Heart right ventricle (tissue), 16 donors: ENCODE data around the gene GIT1. TPM values are rescaled to one million over a fixed set of nuclear protein-coding genes. Genes with fewer than 3 reads are reported as not detected.

ENCODE experiments used
- ATAC-seq, 8 donors: fragments of 200-7000 bp; cut with Tn5 transposase; one replicate each; pipeline ENCODE4 v1.9.1; 2020; ENCODE audit warnings: mild to moderate bottlenecking in 8 of 8, moderate library complexity in 8 of 8, moderate number of reproducible peaks in 1 of 8
- DNase-seq, 2 donors: peaks; one replicate each; pipeline ENCODE4 v3.0.0-alpha.2; 2020
- H3K27ac ChIP-seq, 10 donors: fragments of 200-600 bp; sonication (generic) in 2 of 10; one replicate each; pipeline versions ENCODE4 v1.5.0 to v1.8.0; 2020 to 2022; ENCODE audit warnings: mild to moderate bottlenecking in 3 of 10
- H3K27me3 ChIP-seq, 7 donors: fragments of 200-600 bp; one replicate each; pipeline ENCODE4 v1.8.0; 2021 to 2022; ENCODE audit warnings: mild to moderate bottlenecking in 2 of 7
- H3K36me3 ChIP-seq, 9 donors: fragments of 200-600 bp; sonication (generic) in 1 of 9; one replicate each; pipeline versions ENCODE4 v1.5.0 to v1.8.0; 2020 to 2022; ENCODE audit warnings: mild to moderate bottlenecking in 2 of 9
- H3K4me1 ChIP-seq, 9 donors: fragments of 200-600 bp; sonication (generic) in 1 of 9; one replicate each; pipeline versions ENCODE4 v1.5.0 to v1.8.0; 2020 to 2022; ENCODE audit warnings: mild to moderate bottlenecking in 4 of 9
- H3K4me3 ChIP-seq, 10 donors: fragments of 200-600 bp; sonication (generic) in 2 of 10; one replicate each; pipeline versions ENCODE4 v1.5.0 to v1.8.0; 2020 to 2022; ENCODE audit warnings: mild to moderate bottlenecking in 7 of 10, moderate library complexity in 2 of 10
- H3K9me3 ChIP-seq, 11 donors: fragments of 200-600 bp in 10 of 11; sonication (generic) in 2 of 11; one replicate each; pipeline versions ENCODE4 v1.5.0 to v1.8.0; 2013 to 2022; ENCODE audit warnings: mild to moderate bottlenecking in 2 of 11, control low read depth in 1 of 11, moderate library complexity in 1 of 11
- CTCF ChIP-seq, 9 donors: fragments of 200-600 bp; sonication (generic) in 2 of 9; IDR thresholded peaks; one replicate each; pipeline versions ENCODE4 v1.5.0 to v1.8.0; 2021 to 2022; ENCODE audit warnings: antibody characterized with exemption in 9 of 9, mild to moderate bottlenecking in 5 of 9, moderate library complexity in 1 of 9
- WGBS, 2 donors: extraction: QIAGEN DNeasy Blood & Tissue Kit; methylation state at CpG; one replicate each; pipeline ENCODE4 v1.1.7; 2013; ENCODE audit warnings: inconsistent platforms in 1 of 2; 5-methylcytosine and 5-hydroxymethylcytosine counted together
- intact Hi-C, 10 donors: fragments of 100-400 bp; cut with DNase I; formaldehyde crosslinking; loops; one replicate each; pipeline versions ENCODE4 v1.11.1 to v1.14.2; 2022
- polyA plus RNA-seq, 2 donors: library from polyadenylated mRNA; stranded (reverse); fragments of 200-250 nt; gene quantifications; one replicate each; pipeline ENCODE4 v1.2.3, GENCODE V29; 2013
- total RNA-seq, 10 donors: library from RNA; stranded (reverse); fragmentation: NEBNext Ultra II Directional in 3 of 10; extraction: Animal tissue kit (Norgen Biotek cat#: 25700) in 3 of 10; gene quantifications; one replicate each; pipeline versions ENCODE4 v1.2.1 to v1.2.4, GENCODE V29; 2021 to 2023
- donor health status: Arrhythmogenic right ventricular cardiomyopathy.
- donor health status: ischemic (EF 13 %, LVEDD 7.1; RV severe dilation, severe dysfunction).
- donor health status: healthy with polysubstance abuse.
- donor health status: DM: no; HTN: yes; CAD: no.
- donor health status: DM: no; HTN: no; CAD: no.
- donor health status: ischemic (EF 25% LVEDD 6.9; RV normal size, moderate dysfunction).
- donor health status: ischemic (EF 25% LVEDD 5.7; RV mildly dilated, moderate dysfunction).
- donor health status: healthy.
- donor health status: DM: yes; HTN: yes; CAD: no.
- donor health status: Ischemic cardiomyopathy.
- donor health status: ischemic (EF 35%, LVEDD 5.7; RV mildly dilated, moderate dysfunction).
- donor health status: nonischemic (EF 11% LVEDD 7.7; RV severe dilation, severe dysfunction).
- donor health status: DM: yes; HTN: yes; CAD: no.
- donor health status: PGD.
- donor health status: ischemic (EF 29% LVEDD 5.4; RV normal size, mild dysfunction).
- donor health status: nonischemic (EF 23%, LVEDD 6.1; RV moderate dilation, normal function).

GIT1 gene
- total and polyA plus RNA-seq, 12 donors = 20.6 to 35.4 (median 28.9) TPM

GRCh38 chr17:29579866-29580771 is 9.3 kb downstream of the GIT1 start:
- Histone ChIP-seq H3K27me3 (no peaks in the 10 kb centered on the region), H3K9me3 (no peaks in the 10 kb centered on the region), H3K4me3 (no peak overlapping the region), H3K27ac (peak overlapping the region in 3 of 10 donors; percentile 23 to 34 (median 24)), H3K4me1 (peaks cover 0 to 47% (median 24%) of the 10 kb centered on the region in 9 donors), H3K36me3 (peaks cover 8 to 86% (median 41%) of the 10 kb centered on the region in 9 donors)
- peak; percentile 81 to 87 for DNase-seq
- TF ChIP-seq CTCF (IDR thresholded peaks at IDR 0.05) = peak; percentile 85 to 93 (median 91)
- ATAC-seq = peak; percentile 62 to 81 (median 73)
- intact Hi-C loops = loop anchor here in 6 of 10 donors (1.0 to 10.0 kb wide), 5 partner anchors 11 to 512 kb away; partner anchors contain the start of gene CORO6 (in 1 of the 6)
- WGBS, 2 donors = 63 to 64% methylated on average over 15 of the region's 15 CpGs

- ATAC-seq (no peak), DNase-seq (no peak)
- H3K9me3 ChIP-seq = no peaks in the 10 kb centered on the region
- peaks cover 8 to 98% (median 52%) of the 10 kb centered on the region in 9 donors for H3K36me3 ChIP-seq
- intact Hi-C loops = loop anchor here in 2 of 10 donors (5.0 to 10.0 kb wide), 2 partner anchors 33 to 46 kb away; partner anchors contain the start of gene CORO6 (in 1 of the 2)
- H3K27ac ChIP-seq = no peak overlapping the region
- no peak for TF ChIP-seq CTCF (IDR thresholded peaks at IDR 0.05)
- H3K27me3 ChIP-seq = no peaks in the 10 kb centered on the region
- no peak overlapping the region for H3K4me3 ChIP-seq
- WGBS, 2 donors = 93 to 94% methylated on average over 14 of the region's 14 CpGs
- H3K4me1 ChIP-seq = peaks cover 0 to 35% (median 12%) of the 10 kb centered on the region in 9 donors
Measured at GRCh38 chr17:29578626-29579485, 10.6 kb downstream of the GIT1 start.

GRCh38 chr17:29577385-29578211 is 11.8 kb downstream of the GIT1 start:
- Histone ChIP-seq H3K4me3 (no peak overlapping the region), H3K27ac (peak overlapping the region in 1 of 10 donors; percentile 20), H3K36me3 (peaks cover 8 to 95% (median 51%) of the 10 kb centered on the region in 9 donors), H3K9me3 (no peaks in the 10 kb centered on the region), H3K27me3 (no peaks in the 10 kb centered on the region), H3K4me1 (peaks cover 6 to 35% (median 16%) of the 10 kb centered on the region in 9 donors)
- intact Hi-C loops = loop anchor here in 2 of 10 donors (5.0 to 10.0 kb wide), 2 partner anchors 35 to 47 kb away; partner anchors contain the start of gene CORO6 (in 1 of the 2)
- DNase-seq (peak in 1 of 2 donors; percentile 16), ATAC-seq (peak in 3 of 8 donors; percentile 3 to 14 (median 11))
- no peak for TF ChIP-seq CTCF (IDR thresholded peaks at IDR 0.05)
- WGBS, 2 donors = 70 to 78% methylated on average over 21 to 22 of the region's 22 CpGs
